HG03521 (cell line): ENCODE results near the gene CLCA1.

Experiments used
- ATAC-seq: cut with Tn5 transposase; IDR thresholded peaks from one replicate; pipeline ENCODE4 v1.9.1; 2021; ENCODE audit warnings: mild to moderate bottlenecking, moderate library complexity; ENCODE audit not compliant: unreplicated experiment

The CLCA1 gene

DNA sequence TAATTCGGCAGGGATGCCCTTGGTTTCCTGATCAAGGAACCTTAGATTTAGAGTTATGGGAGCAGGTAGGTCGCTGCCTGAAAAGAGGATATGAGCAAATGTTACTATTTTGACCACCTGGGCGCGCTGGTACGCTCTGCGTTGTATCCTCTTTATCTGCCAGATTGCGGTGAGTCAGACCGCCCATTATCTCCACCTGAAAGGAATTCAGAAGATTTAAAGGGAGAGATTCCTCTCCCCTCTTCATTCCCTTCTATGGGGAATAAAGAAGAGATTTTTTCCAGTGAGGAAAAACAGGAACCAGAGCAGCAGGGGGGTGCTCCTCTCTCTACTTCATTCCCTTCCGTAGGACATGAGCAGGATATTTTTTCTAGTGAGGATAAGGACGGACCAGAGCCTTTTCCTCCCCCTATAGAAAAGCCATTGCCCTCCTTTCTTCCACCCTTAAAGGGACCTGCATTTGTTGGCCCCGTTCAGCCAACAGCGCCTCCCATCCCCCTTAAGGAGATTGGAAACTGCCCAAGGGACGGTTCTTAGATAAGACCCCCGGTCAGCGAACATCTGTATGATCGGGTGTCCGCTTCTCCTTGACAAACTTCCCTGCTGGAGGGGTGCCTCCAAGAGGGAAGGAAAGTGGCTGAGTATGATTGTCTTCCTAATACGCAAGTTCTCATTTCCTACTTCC, 34.1 kb downstream of the CLCA1 start:
- peak; percentile 24 for ATAC-seq

DNA sequence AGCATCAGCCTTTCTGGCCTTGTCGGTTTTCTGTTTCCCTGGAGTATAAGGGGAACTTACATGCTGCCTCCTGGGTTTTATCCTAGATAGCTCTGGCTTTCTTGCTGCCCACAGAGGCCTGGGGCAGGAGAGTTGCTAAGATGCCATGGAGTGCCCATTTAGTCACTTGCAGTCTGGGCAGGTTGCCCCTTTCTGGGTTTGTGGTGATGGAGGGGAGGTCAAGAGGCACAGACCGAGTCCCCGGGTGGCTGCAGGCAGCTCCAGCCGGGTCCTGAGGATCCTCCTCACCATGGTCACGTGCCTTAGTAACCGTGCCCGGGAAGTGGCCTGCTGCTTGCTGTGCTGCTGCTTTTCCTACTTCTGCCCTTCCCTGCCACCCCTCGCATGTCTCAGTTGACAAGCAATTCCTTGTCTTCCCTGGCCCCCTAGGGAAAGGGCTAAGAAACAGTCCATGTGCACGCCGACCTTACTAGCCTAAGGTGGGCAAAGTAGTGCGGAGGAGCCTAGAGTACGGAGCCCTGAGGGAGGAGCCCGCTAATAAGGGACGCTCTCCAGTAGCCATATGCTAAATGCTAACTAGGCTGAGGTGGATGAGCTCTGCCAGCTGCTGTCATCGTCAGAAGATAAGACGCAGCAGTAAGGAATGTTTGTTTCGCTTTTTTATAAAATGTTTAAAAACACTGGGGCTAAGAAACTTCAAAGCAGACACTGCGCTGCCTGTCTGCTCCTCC, 34.8 kb downstream of the CLCA1 start:
- ATAC-seq: no peak

DNA sequence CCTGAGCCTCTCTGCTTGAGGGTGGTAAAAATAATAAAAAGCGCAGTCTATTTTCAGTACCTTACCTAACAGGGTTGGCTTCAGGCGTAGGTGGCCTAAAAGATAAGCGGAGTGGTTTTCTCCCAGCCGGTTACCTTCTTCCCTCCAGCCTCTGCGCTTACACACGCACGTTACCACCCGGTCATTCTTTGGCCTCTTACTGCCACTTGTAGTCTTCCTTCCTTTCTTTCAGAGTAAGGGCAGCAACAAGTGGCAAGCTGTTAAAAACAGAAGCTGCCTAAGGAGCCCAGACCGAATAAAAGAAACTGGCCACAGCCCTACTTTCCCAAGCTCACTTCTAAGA, 35.4 kb downstream of the CLCA1 start:
- ATAC-seq: no peak

DNA sequence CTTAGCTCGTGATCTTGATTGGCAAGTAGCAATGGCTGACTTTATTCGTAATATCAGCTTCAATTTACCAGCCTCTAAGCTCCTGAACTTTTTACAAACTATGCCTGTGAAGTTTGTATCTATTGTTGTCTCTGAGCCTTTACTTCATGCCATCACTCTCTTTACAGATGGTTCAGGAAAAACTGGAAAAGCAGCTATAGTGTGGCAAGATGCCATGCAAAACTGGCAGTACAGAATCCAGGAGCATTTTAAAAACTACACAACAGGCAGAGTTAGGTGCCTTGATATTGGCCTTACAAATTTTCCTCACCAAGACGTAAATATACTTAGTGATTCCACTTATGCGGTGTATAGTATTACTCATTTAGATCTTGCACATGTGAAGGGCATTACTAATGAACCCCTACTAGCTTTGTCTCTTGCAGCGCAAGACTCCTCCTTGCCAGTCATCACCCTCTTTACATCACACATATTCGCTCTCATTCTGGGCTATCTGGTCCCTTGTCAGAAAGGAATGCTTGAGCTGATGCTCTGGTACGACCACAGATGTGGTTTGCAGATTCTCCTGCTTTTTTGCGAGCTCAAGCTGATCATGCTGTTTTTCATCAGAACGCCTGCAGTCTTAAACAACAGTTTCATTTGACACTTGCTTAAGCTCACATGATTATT, 36.3 kb downstream of the CLCA1 start:
- ATAC-seq: no peak

DNA sequence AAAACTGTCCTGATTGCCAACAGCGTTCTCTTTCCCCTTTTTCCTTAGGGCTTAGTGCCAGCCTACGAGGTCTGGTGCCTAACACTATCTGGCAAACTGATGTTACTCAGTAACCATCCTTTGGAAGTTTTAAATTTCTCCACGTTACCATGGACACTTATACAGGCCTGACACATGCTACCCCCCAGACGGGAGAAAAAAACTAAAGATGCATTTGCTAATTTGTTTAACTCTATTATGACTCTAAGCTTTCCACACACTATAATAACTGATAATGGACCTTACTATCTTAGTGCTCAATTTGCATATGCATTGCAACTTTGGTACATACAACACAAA, 36.8 kb downstream of the CLCA1 start:
- ATAC-seq: no peak

DNA sequence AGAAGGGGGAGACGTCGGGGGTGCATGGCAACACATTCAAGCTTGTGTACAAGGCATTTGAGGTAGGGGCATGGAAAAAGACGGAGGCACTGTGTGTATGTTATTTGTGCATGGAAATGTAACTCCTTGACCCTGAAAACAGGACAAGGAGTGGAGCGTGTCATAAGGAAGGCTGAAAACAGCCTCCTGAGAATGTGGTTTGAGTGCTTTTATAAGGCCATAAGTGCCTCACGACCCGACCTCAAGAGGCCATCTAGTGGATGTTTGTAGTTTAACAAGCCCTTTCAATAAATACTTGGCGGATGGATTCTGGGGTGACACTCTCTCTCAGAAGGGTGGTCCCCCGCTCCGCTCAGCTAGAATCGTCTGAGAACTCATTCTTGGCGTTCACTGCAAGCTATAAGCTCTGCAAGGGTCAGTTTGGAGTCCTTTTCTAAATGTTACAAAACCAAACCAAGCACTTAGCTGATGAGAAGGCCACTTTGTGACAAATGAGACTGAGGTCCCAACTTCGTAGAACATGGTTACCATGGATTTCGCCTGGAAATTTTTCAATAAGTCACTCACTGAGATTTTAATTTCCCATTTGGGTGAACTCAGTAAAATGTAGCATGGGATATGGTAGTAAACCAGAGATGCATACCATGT, 39.3 kb downstream of the CLCA1 start:
- ATAC-seq: peak; percentile 77

DNA sequence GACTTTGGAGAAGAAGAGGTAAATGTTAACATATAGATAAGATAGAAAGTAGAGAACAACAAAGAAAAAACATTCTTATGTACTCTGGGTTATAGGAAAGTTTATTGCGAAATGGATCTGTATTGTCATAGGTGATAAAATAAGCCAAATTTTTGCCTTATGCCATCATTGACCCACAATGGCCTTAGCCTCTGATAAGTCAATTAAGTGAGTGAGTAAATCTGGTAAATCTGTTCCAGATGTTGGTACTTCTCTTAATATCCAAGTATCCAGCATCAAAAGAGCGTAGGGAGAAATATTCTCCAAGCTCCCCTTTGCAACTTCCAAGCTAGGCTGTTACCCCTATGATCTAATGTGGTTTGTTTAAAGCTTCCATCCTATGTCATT, 39.8 kb downstream of the CLCA1 start:
- no peak for ATAC-seq

DNA sequence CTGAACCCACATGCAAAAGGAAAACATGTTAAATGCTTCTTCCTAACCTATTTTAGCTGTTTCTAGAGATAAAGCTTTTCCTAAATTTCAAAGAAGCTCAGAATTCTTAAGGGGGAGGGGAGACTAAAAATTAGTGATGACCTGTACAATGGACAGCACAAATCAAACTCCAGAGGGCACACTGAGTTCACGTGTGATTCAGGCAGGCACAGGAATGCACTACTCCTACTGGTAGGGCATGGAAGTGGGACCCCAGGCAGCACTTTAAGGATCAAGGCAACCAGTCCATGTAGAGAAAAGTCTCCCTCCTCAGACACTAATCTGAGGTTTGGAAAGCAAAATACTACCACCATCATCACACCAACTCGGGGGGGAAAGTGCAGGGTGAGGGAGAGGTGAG, 46.9 kb downstream of the CLCA1 start:
- ATAC-seq: no peak

DNA sequence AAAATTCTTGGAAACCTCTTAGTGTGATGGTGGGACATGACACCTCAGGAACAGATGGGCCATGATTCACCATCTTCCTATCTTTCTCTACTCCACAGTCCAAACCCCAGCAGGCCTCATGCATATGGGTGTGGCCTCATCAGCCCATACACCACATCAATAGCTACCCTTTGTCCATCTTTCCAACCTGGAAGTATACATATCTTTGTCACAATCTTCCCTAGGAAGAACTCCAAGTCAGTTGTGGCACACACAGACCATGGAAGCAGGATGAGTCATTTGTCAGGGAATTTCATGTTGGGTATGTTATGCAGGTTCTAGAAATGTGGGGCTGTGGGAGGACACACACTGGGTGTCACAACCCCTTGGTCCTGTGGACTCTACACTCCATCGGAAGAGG, 47.6 kb downstream of the CLCA1 start:
- ATAC-seq: no peak

DNA sequence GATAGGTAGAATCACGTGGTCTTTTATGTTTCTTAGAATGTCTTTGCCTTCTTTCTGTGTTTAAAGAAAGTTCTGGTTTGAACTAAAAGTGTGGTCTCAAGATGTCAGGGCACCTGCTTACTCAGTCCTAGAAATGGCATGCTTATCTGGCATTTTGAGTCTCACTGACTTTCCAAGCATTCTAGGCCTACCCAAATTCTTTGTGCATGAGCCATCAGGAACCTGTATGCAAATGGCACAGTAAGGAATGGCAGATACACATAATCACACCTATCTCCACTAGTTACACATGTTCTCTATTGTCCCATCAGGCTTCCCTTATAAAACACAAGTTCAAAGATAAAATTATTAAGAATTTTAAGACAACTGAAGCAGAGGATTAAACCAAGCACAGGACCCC, 48.6 kb downstream of the CLCA1 start:
- no peak for ATAC-seq

DNA sequence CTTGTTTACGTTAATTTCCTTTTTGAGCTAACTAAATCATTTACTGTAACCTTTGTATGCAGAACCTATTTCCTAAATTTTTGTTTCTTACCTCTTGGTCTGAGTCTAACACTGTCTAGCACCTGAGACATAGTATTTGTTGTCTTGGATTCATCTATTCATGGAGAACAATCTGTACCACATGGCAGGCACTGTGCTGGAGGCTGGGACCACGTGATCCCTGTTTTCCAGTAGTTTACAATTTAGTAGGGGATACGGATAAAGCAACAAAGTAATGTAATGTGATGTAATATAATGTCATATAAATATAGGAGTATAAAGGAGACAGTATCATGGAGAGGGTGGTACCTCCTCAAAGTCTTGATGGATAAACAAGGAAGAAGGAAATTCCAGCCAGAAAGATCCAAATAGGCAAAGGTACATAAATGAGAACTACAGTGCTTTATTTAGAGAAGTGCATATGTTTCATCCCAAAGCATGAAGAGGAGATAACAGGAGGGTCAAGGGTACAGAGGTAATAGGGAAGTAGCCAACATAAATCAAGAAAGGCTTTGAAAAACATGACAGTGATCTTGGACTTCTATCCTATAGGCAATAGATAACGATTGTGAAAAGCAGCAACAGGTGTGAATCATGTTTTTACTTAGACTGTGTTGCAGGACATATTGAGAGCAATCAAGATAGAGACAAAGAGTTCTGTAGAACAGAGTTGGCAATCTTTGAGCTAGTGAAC, 52.2 kb downstream of the CLCA1 start:
- no peak for ATAC-seq

DNA sequence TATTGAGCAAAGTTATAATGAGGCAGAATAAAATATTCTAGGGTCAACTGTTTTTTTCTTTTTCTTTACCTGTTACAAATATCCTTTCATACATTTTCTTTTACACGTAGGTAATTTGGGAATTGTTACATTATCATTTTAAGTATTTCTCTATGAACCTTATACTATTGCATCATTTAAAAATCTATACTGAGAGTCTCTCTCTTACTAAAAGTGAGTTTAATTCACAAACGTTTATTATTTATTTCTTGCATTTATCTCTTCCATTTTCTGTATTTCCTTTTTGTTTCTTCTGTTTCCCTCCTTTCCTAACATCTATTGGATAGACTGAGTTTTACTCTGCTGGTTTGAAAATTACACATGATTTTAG, 52.8 kb downstream of the CLCA1 start:
- ATAC-seq: no peak

DNA sequence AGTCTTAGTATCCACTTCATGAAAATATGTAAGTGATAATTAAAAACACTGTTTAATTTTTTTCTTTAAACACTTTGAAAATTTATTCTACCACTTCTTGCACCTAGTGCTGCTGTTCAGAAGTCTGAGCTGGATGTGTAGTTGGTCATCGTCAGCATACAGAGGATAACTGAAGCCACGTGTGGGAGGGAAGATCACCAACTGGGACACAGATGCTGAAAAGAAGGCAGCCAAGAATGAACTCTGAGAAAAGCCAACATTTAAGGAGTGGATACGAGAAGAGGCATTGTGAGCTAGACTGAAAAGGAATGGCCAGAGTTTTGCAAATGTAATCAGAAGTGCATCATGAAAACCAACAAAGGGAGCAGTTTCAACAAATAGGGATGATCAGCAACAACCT, 53.5 kb downstream of the CLCA1 start:
- no peak for ATAC-seq

DNA sequence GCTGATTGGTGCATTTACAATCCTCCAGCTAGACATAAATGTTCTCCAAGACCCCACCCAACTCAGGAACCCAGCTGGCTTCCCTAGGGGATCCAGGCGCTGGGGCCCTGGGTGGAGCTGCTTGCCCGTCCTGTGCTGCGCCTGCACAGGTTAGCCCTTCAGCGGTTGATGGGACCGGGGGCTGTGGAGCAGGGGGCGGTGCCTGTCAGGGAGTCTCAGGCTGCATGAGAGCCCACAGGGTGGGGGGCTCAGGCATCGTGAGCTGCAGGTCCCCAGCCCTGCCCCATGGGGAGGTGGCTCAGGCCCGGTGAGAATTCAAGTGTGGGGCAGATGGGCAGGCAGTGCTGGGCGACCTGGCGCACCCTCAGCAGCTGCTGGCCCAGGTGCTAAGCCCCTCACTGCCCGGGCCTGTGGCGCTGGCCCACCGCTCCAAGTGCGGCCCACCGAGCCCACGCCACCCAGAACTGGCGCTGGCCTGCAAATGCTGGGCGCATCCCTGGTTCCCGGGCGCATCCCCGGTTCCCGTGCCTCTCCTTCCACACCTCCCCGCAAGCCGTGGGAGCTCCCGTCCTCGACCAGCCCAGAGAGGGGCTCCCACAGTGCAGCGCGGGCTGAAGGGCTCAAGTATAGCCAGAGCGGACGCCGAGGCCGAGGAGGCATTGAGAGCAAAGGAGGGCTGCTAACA, 55.1 kb downstream of the CLCA1 start:
- no peak for ATAC-seq

DNA sequence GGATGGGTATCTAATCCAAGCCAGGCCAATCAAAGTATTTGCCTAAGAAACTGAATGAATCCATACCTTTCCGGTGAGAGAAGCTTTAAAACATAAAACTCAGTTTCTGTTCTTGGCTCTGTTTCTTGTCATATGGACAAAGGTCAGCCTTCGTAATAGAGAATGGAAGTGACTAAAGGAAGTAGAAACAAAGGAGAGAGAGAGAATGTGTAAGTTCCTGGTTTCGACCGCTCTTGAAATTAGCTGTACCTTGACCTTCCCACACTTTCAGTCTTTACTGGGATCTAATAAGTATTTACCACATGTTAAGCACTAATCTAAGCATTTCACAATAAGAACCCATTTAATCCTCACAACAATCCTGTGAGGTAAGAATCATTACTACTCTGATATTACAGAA, 58.6 kb downstream of the CLCA1 start:
- ATAC-seq: no peak

DNA sequence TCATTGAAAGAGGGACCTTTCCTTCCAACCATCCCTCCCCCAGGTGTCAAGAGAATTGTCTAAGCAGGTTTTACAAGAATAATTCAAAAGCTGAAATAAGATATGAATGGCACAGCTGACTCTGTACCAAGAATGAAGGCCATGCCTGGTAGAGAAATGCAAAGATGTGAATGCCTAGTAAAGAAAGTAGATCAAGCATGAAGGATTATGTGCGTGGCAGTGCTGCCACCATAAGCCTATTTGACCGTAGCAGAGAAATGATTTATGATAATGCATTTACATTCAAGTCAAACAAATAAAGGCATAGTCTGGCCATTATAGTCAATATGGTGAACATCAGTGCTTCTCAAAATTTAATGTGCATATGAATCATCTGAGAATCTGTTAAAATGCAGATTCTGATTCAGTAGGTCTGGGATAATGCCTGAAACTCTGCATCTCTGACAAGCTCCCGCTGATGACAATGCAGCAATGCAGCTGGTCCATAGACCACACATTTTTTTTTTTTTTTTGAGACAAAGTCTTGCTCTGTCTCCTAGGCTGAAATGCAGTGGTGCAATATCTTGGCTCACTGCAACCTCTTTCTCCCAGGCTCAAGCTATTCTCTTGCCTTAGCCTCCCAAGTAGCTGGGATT, 61.6 kb downstream of the CLCA1 start:
- ATAC-seq: no peak

DNA sequence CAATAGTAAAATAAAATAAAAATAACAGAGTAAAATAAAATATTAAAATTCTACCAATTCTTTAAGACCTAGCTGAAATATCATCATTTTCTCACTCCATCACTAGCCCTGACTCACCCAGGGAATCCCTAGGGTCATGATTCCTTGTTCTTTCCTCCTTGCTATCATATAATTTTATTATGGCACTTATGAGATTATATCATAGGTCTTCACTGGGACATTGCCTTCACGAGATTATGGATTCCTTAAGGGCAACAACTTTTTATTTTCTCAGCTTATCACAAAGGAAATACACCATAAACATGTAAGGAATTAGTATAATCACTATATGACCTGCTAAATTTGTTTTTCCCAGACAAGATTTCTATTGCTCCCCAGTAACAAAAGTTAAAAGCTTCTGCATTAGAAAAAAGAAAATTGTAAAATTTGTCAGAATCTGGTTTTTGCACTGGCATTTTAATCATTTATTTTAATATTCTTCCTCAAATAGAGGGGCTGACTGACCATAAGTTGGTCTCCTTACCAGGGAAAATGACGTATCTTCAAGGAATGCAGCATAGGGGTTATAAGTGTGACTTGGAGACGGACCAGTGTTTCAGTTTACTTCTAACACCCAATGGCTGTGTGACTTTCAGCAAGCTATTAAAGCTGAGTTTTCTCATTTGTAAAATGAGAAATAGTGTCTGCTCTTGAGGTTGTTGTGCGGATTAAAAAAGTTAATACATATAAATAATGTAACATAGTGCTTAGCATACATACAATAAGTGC, 69.4 kb downstream of the CLCA1 start:
- no peak for ATAC-seq

DNA sequence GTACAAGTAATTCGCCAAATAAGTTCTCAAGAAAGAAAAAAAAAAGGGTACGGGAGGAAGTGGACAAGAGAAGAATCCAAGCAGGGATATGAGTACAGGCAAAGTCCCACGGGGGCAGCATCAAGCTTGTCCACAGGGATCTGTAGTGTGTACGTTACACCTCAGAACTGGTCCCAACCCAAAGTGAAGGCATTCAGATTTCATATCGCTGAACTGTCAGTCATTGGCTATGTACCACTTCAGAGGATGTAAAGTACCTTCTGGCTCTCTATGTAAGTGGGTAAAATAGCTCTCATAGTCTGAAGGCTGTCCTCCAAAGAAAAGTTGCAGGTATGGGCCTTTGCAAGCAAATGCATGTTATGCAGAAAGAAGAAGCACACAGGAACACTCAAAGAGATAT, 70.0 kb downstream of the CLCA1 start:
- ATAC-seq: no peak

DNA sequence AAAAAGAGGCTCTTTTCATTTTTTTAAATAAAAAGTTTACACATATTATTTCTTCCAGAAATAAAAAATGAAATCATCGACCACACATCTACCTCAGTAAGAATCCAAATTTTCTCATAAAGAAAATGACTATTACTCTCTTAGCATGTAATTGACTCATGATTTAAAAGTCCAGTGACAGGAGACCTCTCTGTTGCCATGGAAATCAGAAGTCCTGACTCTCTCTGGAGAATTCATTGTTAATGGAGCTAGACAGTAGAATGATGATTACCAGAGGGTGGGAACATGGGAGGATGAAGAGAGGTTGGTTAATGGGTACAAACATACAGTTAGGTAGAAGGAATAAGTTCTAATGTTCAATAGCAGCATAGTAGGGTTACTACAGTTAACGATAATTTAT, 73.1 kb downstream of the CLCA1 start:
- ATAC-seq: no peak

DNA sequence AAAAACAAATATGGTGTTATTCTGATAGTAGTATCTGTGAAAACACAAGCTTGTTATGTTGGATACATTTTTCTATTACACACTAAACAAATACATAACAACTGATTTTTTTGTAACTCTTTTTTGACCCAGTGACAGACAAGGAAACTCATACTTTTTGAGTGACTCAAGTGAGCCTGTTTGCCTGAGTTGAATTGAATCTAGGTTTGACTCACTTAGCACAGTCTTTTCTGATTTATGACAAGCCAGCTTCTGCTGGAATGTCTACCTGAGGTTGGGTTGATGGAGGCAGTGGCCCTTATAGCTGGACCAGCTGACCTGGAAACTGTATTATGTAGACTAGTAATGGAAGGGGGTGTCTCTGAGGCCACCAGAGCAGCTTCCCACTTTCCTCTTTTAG, 73.9 kb downstream of the CLCA1 start:
- ATAC-seq: no peak
